ENCODE measurements around the gene IFNA16.
"Not testable (repeated sequence)": the region's sequence is repeated elsewhere in the genome, so short reads cannot be mapped to it uniquely, and the experiment has no call there.

IFNA16 gene

DNA sequence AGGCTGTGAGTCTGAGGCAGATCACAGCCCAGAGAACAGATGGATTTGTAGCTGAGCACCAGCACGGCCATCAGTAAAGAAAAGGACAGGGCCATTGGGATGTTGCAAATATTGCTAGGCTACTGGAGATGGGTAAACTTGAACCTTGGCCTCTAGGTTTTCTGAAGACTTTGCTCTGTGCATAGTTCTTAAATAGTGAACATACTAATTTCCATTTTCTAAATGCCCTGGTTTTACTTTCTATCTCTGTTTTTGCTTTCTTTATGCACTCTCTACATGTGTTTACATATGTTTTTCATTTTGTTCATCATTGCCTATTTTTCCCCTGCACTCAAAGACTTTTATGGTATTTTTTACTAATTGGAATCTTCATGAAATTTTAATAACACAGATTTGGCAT, at the start of gene IFNA16:
IFNA16 (minus strand) TSS at position 101 of the 400 bp plus-strand sequence; CDS start at position 95, 6 bp downstream.
- not testable (repeated sequence) for DNase-seq (ENCODE audit: low read depth in 1 of 2, low spot score in 1 of 2)

DNA sequence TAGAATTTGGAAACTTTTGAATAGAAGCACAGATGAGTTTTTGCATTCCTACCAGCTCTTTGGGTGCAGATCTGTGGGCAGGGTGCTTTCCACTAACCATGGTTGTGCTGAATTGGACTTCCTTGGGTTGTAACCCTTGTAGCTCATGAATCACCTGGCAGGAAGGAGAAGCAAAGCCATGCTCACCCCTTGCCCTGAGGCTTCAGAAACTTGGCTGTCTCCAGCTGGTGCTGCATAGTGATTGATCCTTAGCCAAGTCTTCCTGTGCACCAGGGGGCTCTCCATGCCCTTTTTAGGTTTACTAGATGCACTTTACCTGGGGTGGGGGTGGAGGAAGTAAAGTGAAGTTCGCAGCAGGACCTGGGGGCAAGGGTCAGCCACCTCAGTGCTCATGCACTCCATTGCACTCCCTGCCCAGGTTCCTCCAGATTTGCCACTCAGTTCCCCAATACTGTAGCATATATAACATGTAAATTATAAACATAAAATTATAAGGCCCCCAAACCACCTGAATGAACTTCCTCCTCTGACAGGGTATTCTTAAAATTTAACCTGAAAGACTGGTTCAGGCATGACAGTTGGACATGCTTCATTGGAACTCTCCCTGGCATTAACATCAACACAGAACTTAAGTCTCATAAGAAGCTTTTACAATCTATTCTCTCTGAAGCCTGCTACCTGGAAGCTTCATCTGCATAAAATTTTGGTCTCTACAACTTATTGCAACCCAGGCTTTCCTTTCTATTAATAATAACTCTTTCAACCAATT, 48.5 kb upstream of the IFNA16 start:
- DNase-seq (ENCODE audit: low read depth in 1 of 2, low spot score in 1 of 2): no peak

DNA sequence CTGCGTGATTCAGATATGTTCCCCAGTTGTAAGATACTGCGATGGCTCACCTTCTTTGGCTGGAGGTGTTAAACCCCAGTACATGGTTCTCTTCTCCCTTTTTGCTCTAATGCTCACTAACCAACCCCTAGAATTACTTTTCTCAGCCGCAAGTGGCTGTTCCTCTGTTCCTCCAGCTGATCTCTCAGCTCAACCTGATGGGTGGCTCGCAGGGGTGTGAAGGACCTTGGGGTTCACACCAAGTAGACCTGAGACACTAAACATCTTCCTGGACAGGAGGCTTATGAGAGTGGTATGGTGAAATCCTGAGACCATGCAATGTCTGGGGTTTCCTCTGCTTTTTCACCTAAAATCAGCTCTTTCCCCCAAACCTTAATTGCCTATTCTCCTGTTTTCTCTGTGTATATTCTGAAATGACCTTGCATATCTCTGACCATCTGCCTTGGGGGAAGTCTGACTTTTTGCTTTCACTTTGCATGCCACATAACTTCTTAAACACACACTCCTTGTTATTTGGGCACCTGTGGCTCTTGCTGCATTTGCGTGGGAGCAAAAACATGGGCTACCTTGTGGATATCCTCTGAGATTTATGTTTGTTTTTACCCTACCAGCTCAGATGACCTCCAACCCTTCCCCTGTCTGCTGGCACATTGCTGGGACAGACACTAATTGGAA, 38.6 kb upstream of the IFNA16 start:
- DNase-seq (ENCODE audit: low read depth in 1 of 2, low spot score in 1 of 2): no peak

DNA sequence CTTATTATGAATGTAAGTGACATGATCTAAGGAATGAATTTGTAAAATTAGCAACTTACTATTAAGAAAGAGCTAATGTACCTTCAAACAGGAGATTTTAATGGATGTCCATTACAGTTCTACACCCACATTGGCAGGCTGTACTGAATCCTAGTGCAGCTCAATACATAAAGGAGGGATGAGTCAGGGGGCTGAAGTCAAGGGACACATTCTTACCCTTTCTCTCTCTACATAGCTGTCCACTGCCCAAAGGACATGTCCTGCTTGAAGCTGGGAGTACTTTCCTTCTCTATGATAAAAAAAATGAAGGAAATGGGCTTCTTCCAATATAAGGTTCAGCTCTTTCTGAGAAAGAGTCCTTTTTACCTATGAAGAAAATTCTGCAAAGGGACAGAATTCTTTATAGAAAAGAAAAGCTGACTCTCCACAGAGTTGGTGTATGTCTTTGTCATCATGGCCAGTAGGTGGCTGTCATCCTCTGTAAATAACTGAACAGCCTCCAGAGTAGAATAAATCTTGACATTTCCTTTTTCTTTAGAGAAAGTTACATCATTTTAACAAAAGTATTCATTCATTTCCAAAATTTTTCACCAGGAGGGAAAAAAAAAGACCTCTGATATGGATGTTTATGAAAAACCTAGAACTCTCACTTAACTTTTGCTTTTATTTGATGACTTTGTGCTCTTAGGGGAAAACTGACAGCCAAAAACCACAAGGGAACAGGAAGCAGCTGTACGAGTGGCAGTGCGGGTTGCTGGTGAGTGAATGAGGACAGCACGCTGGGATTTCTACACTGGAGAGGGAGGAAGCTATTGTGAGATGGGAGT, 35.8 kb upstream of the IFNA16 start:
- DNase-seq (ENCODE audit: low read depth in 1 of 2, low spot score in 1 of 2): no peak

DNA sequence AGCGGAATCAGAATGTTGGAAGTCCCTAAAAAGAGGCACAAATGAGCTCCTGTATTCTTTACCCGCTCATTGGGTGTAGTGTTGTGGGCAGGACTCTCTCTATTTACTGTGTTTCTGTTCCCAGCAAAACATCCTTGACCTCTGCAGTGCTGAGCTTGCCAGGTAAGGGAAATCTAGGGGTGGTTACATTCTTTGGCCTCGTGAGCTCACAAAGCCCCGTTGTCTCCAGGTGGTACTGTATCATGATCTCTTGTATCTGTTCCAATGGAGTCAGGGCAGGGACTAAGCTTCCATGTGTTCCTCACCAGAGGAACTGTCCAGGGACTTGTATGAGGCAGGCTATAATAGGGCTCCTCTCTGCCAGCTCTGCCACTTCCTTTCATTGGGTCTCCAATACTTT, 34.5 kb upstream of the IFNA16 start:
- no peak for DNase-seq (ENCODE audit: low read depth in 1 of 2, low spot score in 1 of 2)

DNA sequence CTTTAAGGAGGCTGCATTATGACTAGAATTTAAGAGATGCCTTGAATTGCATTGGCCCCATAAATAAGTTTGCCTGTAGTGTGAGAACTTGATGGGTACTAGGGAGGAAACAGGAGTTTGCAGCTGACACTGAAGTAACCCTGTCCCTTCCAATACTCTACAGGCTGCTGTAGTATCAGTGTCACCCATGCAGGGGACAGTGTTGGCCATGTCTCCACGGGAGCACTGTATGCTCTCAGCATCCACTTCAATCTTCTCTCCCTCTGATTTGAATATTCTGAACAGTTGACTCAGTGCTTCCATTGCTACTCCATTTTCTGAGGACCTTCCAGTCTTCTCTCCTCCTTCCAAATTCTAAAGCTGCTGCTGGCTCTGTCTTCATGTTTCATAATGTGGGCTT, 34.1 kb upstream of the IFNA16 start:
- DNase-seq (ENCODE audit: low read depth in 1 of 2, low spot score in 1 of 2): no peak

DNA sequence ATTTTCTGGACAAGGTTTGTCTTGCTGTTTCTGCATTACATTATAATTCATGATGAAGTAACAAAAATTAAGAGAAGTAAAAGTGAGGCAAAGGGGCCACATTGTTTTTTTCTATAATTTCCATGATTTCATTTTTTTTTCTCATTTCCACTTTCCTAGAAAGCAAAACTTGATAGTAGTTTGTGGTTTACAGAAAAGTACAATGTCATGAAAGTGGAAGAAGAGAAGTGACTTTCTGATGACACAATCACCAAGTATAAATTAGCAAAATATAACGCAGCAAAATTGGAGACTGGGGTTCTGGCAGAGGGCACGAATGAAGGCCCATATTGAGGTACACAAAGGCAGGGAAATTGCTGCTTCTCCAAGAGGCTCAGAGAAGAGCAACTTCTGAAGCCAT, 27.7 kb upstream of the IFNA16 start:
- no peak for DNase-seq (ENCODE audit: low read depth in 1 of 2, low spot score in 1 of 2)

DNA sequence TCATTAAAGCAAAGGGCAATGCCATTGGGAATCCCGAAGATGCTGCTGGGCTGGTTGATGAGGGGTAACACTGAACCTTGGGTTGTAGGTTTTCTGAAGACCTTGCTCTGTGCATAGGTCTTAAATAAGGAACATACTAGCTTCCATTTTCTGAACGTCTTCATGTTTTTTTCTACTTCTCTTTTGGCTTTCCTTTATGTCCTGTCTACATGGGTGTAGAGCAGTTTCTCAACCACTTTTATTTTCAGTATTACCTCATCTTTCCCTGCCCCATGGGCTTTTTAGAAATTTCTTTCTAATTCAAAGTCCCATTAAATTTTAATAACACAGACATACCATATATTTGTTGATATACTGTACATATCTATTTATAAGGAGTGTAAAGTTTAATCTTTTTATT, 22.8 kb upstream of the IFNA16 start, which contains the start of gene IFNA14:
IFNA14 (minus strand) TSS at position 95 of the 400 bp plus-strand sequence; CDS start at position 25, 70 bp downstream.
- DNase-seq (ENCODE audit: low read depth in 1 of 2, low spot score in 1 of 2): no peak

DNA sequence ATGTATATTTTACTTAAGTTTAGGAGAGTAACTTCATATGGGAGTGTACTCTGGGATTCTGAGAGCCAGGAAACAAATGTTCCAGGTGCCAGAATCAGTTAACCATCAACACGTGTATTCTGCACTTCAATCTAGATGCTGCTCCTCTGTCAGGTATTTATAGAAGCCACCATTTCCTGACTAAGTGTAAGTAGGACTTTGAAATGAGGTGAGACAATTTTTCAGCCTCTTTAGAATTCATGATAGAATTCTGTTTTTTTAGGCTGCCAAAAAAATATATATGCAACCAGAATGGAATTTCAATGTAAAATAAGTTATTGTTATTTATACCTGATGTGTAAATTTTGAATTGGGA, 19.2 kb upstream of the IFNA16 start:
- DNase-seq (ENCODE audit: low read depth in 1 of 2, low spot score in 1 of 2): not testable (repeated sequence)

DNA sequence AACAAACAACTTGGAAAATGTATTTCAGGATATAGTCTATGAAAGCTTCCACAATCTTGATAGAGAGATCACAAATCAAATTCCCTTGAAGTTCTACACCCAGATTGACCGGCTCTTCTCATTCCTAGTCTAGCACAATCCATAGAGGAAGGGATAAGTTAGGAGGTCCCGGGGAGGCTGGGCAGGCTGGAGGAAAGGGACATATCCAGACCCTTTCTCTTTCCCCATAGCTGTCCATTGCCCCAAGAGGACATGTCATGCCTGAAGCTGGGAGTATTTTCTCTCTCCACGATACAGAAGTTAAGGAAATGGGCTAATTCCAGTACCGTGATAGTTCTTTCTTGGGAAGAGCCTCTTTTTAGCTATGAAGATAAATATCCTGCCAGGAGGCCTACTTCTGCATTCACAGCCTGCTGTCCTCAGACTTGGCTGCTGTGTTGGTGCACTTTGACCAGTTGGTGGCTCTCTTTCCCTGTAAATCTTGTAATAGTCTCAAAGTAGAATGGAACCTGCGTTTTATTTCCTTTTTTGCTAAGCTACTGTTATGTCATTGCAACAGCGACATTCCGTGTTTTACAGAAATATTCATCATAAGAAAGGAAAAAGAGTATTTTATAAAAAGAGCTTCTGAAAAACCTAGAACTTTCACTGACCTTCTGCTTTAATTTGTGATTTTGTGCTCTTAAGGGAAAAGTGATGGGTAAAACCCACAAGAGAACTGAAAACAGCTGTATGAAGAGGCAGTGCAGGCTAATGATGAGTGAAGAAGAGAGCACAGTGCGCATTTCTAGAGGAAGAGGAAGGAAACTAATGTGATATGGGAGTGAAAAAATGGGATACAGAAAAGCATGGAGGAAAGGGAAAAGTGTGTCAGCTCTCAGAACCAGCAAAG, 18.6 kb upstream of the IFNA16 start:
- peak in 1 of 2 donors; percentile 27 for DNase-seq (ENCODE audit: low read depth in 1 of 2, low spot score in 1 of 2)

DNA sequence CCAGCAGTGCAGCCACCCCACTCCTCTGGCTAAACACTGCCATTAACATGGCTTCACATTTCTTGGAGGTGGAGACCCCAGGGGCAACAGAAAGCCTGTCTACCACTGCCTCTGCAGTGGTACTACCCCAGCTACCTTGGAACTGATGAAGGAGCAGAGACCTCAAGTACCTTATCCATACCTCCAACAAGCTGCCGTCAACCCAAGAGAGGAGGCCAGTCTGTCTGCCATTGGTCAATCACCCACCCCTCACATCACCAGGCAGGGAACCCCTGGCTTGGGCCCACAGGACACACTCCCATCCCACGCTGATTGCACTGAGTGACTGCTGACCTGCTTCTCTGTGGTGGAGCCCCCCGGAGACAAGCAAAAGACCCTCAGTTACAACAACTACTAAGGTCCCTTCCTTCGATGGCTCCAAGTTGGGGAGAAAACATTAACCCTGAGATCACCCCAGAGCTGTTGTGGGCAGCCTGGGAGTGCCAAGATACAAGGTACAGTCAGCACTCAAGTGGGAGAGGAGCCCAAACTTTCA, 17.1 kb upstream of the IFNA16 start:
- DNase-seq (ENCODE audit: low read depth in 1 of 2, low spot score in 1 of 2): no peak

DNA sequence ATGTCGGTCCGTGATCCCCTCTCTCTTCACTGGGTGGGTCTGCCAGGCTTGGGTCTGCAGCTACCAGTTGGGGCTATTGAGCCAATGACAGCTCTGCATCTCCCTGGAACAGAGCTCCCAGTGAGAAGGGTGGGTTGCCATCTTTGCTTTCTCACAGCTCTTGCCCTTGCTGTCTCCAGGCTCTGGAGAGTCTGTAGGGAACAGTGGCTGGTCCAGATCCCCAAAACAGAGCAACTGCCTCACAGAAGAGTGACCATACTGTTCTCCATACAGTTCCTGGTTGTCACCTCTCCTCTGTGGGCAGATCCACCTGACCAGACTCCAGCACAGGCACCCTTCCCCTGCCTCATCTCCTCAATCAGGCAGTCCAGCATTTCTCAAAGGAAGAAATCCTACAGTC, 16.1 kb upstream of the IFNA16 start:
- DNase-seq (ENCODE audit: low read depth in 1 of 2, low spot score in 1 of 2): no peak

DNA sequence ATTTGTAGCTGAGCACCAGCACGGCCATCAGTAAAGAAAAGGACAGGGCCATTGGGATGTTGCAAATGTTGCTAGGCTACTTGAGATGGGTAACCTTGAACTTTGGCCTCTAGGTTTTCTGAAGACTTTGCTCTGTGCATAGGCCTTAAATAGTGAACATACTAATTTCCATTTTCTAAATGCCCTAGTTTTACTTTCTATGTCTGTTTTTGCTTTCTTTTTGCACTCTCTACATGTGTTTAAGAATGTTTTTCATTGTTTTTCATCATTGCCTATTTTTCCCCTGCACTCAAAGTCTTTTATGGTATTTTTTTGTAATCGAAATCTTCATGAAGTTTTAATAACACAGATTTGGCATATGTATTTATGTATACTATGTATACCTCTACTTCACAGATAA, 11.0 kb upstream of the IFNA16 start, which contains the start of gene IFNA17:
IFNA17 (minus strand) TSS at position 101 of the 400 bp plus-strand sequence; CDS start at position 52, 49 bp downstream.
- no peak for DNase-seq (ENCODE audit: low read depth in 1 of 2, low spot score in 1 of 2)

DNA sequence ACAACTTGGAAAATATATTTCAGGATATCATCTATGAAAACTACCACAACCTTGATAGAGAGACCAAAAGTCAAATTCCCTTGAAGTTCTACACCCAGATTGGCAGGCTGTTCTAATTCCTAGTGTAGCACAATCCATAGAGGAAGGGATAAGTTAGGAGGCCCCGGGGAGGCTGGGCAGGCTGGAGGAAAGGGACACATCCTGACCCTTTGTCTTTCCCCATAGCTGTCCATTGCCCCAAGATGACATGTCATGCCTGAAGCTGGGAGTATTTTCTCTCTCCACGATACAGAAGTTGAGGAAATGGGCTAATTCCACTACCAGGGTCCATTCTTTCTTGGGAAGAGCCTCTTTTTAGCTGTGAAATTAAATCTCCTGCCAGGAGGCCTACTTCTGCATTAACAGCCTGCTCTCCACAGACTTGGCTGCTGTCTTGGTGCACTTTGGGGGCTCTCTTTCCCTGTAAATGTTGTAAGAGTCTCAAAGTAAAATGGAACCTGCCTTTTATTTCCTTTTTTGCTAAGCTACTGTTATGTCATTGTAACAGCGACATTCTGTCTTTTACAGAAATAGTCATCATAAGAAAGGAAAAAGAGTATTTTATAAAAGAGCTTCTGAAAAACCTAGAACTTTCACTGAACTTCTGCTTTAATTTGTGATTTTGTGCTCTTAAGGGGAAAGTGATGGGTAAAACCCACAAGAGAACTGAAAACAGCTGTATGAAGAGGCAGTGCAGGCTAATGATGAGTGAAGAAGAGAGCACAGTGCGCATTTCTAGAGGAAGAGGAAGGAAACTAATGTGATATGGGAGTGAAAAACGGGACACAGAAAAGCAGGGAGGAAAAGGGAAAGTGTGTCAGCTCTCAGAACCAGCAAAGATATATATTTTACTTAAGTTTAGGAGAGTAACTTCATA, 3.4 kb downstream of the IFNA16 start:
- DNase-seq (ENCODE audit: low read depth in 1 of 2, low spot score in 1 of 2): not testable (repeated sequence)

DNA sequence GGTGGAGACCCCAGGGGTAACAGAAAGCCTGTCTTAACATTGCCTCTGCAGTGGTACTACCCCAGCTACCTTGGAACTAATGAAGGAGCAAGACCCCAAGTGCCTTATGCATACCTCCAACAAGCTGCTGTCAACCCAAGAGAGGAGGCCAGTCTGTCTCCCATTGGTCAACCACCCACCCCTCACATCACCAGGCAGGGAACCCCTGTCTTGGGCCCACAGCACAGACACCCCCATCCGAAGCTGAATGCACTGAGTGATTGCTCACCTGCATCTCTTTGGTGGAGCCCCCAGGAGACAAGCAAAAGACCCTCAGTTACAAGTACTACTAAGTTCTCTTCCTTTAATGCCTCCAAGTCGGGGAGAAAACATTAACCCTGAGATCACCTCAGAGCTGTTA, 5.0 kb downstream of the IFNA16 start:
- DNase-seq (ENCODE audit: low read depth in 1 of 2, low spot score in 1 of 2): not testable (repeated sequence)

DNA sequence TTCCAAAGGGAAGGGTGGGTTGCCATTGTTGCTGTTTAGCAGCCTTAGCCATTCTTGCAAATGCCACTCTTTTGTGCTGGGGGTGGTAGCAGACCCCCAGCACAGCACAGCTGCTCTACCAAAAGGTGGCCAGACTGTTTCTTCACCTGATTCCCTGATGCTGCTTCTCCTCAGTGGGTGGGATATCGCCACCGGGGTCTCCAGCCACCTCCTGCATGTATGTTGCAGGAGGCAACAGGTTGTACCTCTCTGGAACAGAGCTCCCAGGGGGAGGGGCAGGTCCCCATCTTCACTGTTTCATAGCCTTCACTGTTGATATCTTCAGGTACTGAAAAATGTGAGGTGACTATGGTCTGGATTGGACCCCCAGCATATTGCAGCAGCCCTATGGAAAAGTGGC, 6.3 kb downstream of the IFNA16 start:
- not testable (repeated sequence) for DNase-seq (ENCODE audit: low read depth in 1 of 2, low spot score in 1 of 2)

DNA sequence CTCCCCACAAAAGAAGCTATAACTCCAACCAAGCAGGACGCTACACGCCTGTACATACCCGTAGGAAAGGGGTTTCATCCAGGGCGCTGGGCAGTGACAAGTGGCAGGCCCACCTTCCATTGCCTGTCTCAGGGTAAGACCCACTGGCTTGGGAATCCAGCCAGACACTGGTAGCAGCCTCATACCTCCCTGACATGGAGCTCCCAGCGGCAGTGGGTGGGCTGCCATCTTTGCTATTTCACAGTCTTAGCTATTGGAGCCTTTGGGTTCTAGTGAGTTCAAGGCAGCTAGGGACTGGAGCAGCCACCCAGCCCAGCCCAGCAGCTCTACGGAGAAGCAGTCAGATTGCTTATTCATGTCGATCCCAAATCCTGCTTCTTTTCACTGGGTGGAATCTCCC, 6.8 kb downstream of the IFNA16 start:
- no peak for DNase-seq (ENCODE audit: low read depth in 1 of 2, low spot score in 1 of 2)

DNA sequence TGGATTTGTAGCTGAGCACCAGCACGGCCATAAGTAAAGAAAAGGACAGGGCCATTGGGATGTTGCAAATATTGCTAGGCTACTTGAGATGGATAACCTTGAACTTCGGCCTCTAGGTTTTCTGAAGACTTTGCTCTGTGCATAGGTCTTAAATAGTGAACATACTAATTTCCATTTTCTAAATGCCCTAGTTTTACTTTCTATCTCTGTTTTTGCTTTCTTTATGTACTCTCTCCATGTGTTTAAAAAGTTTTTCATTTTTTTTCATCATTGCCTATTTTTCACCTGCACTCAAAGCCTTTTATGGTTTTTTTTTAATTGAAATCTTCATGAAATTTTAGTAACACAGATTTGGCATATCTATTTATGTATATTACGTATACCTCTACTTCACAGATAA, 10.1 kb downstream of the IFNA16 start, which contains the start of gene IFNA10:
IFNA10 (minus strand) TSS at position 101 of the 400 bp plus-strand sequence; CDS start at position 55, 46 bp downstream.
- DNase-seq (ENCODE audit: low read depth in 1 of 2, low spot score in 1 of 2): not testable (repeated sequence)

DNA sequence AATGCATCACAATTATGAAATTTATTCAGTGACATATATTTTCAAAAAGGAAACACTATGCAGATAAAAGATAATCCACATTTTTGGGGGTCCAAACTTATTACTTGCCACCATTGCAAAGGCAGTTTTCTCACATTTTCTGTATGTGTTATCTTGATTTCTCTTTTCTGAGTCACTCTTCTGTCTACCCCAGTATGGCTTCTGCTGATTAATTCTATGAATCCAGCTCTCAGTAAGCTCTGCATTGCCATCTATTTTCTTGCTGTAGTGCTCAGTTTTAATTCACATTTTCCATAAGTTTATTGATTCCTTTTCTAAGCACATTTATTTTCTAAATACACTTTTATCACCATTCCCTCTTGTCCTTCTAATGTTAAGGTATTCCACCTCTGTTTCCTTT, 11.9 kb downstream of the IFNA16 start:
- no peak for DNase-seq (ENCODE audit: low read depth in 1 of 2, low spot score in 1 of 2)

All from activated CD4-positive, alpha-beta T cell treated with anti-CD3 and anti-CD28 coated beads, Interleukin-2, amount 50 U/mL, for 24 hours (primary cell).